Measurements from ENCODE around the gene CHN1.

CHN1 gene

GRCh38 chr2:174778085-174778981 lies 226.8 kb downstream of the CHN1 start:
- Mint-ChIP-seq H3K36me3 (ENCODE audit: low read depth) (no peaks in the 10 kb centered on the region), H3K9me3 (no peaks in the 10 kb centered on the region), H3K4me3 (no peak overlapping the region), H3K27me3 (ENCODE audit: low read depth, poor library complexity) (peaks cover 9% of the 10 kb centered on the region), H3K27ac (peak overlapping the region; percentile 27), H3K4me1 (peaks cover 54% of the 10 kb centered on the region)
- no peak for DNase-seq
- no peak for TF ChIP-seq CTCF (IDR thresholded peaks at IDR 0.05)

- TF ChIP-seq CTCF (IDR thresholded peaks at IDR 0.05), result no peak
- peaks cover 61% of the 10 kb centered on the region for H3K4me1 Mint-ChIP-seq
Measured at GRCh38 chr2:174777347-174778084, 227.7 kb downstream of the CHN1 start.

GRCh38 chr2:174776675-174777074 lies 228.5 kb downstream of the CHN1 start:
- H3K4me3 Mint-ChIP-seq, result no peak overlapping the region
- TF ChIP-seq CTCF (IDR thresholded peaks at IDR 0.05), result no peak
- H3K36me3 Mint-ChIP-seq (ENCODE audit: low read depth), result no peaks in the 10 kb centered on the region
- no peaks in the 10 kb centered on the region for H3K9me3 Mint-ChIP-seq
- no peak for DNase-seq
- H3K27me3 Mint-ChIP-seq (ENCODE audit: low read depth, poor library complexity), result peaks cover 5% of the 10 kb centered on the region
- peak overlapping the region; percentile 57 for H3K27ac Mint-ChIP-seq
- peaks cover 69% of the 10 kb centered on the region for H3K4me1 Mint-ChIP-seq

More at GRCh38 chr2:174777347-174778084, 227.7 kb downstream of the CHN1 start:
- Mint-ChIP-seq H3K9me3 (no peaks in the 10 kb centered on the region), H3K36me3 (ENCODE audit: low read depth) (no peaks in the 10 kb centered on the region), H3K4me3 (no peak overlapping the region), H3K27ac (peak overlapping the region; percentile 78), H3K27me3 (ENCODE audit: low read depth, poor library complexity) (peaks cover 9% of the 10 kb centered on the region)
- no peak for DNase-seq

GRCh38 chr2:174776223-174776622 lies 229.0 kb downstream of the CHN1 start:
- Mint-ChIP-seq H3K27ac (no peak overlapping the region), H3K4me3 (no peak overlapping the region), H3K4me1 (peaks cover 74% of the 10 kb centered on the region)

GRCh38 chr2:174775571-174775980 lies 229.6 kb downstream of the CHN1 start:
- no peak for DNase-seq
- peaks cover 76% of the 10 kb centered on the region for H3K4me1 Mint-ChIP-seq
- H3K27ac Mint-ChIP-seq, result no peak overlapping the region
- no peaks in the 10 kb centered on the region for H3K36me3 Mint-ChIP-seq (ENCODE audit: low read depth)
- no peak overlapping the region for H3K4me3 Mint-ChIP-seq
- no peaks in the 10 kb centered on the region for H3K9me3 Mint-ChIP-seq
- TF ChIP-seq CTCF (IDR thresholded peaks at IDR 0.05), result no peak
- no peaks in the 10 kb centered on the region for H3K27me3 Mint-ChIP-seq (ENCODE audit: low read depth, poor library complexity)

More at GRCh38 chr2:174776223-174776622, 229.0 kb downstream of the CHN1 start:
- no peak for TF ChIP-seq CTCF (IDR thresholded peaks at IDR 0.05)
- no peak for DNase-seq
- Mint-ChIP-seq H3K36me3 (ENCODE audit: low read depth) (no peaks in the 10 kb centered on the region), H3K27me3 (ENCODE audit: low read depth, poor library complexity) (peaks cover under 1% of the 10 kb centered on the region), H3K9me3 (no peaks in the 10 kb centered on the region)
